ENCODE measurements around the gene FAM83C.

Gene FAM83C

GRCh38 chr20:35291654-35292503 is at the start of gene FAM83C:
Gene FAM83C, minus strand, starts transcription at chr20:35292425. Its CDS starts 121 bp downstream, at chr20:35292304.
- DNase-seq (ENCODE audit: low spot score) = no peak

- DNase-seq (ENCODE audit: low spot score) = no peak
Observed at GRCh38 chr20:35341366-35342028, 49.3 kb upstream of the FAM83C start.

GRCh38 chr20:35340436-35340835 is 48.2 kb upstream of the FAM83C start:
- no peak for DNase-seq (ENCODE audit: low spot score)

DNA sequence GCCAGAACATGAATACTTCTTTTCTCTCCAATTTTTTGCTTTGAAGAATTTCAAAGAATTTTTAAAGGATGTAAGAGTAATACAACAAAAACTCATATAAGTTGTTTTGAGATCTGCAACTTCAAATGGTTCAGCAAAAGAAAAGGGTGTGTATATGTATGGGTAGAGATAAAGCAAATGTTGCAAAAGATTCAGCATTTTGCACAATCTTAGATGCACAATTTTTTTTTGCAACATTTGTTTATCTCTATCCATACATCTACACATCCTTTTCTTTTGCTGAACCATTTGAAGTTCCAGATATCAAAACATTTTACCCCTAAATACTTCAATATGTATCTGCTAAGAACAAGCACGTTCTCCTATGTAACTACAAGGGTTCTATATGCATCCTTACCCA is 47.4 kb upstream of the FAM83C start:
- no peak for DNase-seq (ENCODE audit: low spot score)

DNA sequence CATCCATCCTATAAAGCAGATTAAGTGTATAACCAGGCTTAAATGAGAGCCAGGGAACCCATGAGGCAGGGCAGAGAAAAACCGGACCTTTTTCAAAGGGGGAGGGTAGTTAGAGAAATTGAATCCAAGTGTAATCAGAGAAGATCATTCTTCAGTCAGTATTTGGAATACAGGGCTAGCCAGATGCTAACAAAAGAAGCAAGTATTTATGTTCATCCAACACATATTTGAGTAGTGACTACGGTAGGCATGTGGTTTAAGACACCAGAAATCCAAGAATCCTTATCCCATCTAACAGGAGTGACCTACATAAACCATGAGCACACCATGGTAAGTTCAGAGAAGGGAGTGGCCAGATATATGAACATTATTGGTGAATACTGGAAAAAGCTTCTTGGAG is 46.8 kb upstream of the FAM83C start:
- no peak for DNase-seq (ENCODE audit: low spot score)

DNA sequence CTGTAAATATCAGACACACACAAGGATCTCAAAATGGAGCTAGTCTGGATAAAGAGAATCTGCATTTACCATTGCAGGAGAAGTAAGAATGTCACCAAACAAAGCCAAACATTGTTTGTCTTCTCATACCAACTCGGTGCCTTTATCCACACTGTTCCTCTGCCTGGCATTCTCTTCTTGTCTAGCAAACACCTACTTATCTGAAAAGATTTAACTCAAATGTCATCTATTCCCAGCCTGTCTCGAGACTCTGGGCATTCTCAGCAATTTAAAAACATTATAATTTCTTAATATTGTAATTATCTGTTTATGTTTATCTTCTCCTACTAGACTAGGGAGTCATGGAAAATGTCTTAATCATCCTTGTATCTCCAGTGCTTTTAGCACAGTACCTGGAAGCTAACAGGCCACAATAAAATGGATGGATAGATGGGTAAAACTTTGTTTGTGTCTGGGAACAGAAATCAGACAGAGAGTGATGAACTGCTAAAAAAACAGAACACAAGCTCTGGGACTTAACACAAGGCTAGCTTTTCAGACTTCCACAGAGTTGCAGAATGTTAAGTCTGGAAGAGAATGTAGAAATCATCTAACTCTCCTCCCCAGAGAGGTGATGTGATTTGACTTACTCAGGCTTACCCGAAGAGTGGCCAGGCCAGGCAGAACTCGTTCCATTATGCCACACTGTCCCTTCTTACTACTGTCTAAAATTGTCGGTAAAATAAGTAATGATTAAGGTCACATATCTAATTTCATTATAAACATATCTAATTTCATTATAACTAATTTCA is 42.3 kb upstream of the FAM83C start:
- DNase-seq (ENCODE audit: low spot score) = no peak

GRCh38 chr20:35333606-35334005 is 41.4 kb upstream of the FAM83C start:
- no peak for DNase-seq (ENCODE audit: low spot score)

DNA sequence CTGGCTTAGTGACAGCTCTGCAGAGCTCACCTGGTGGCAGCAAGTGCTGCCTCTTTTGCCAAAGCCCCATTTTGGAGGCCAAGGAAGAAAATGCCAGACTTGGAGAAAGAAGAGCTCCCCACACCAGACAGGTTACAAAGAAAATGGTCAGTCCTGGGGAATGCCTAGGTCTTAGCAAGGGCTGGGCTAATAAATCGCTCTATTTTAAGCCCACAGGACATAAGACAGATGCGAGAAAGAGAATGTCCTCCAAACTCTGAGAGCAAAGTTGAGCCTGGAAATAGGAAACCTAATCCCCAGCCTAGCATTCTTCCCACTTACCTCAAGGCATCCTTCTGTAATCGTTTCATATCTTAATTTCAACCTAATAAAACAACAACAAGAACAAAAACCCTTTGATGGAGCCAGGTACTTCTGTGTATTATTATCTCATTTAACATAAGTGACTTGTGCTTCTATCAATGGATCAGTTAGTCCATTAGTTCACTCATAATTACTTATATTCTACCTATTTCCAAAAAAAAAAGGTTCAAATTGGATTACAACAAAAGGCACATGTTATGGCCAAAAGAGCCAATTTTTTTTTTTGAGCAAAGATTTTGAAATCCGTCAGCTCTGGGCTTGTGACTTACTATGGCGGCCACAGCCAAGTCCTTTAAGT is 40.4 kb upstream of the FAM83C start:
- DNase-seq (ENCODE audit: low spot score) = no peak

DNA sequence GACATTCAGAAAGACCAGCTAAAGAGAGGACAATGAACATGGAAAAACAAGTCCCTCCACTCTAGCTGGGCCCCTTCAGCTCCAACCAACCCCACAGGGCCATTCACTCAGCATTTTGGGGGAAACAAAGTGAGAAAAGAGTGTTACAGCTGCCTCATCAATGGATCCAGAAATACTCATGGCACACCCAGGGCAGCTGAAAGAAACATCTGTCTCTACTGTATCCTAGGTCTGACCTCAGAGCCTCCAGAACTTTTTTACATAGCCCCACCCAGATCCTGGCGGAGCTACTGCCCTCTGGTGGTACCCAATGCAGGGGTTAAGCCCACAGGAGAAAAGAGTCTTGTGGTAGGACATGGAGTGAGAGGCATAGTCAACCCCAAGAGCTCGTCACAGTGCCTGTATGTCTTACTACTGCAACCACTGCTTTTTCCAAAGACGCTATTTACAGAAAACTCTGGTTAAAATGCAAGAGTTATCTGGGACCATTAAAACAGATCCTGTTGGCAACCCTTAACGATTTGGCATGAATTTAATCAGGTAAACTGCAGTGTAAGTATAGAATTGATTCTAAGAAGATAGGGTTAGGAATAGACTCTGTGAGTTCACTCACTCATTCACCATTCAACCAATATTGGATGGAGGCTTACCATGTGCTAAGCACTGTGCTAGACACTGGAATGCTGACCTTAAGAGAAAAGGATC is 37.4 kb upstream of the FAM83C start:
- DNase-seq (ENCODE audit: low spot score) = no peak

DNA sequence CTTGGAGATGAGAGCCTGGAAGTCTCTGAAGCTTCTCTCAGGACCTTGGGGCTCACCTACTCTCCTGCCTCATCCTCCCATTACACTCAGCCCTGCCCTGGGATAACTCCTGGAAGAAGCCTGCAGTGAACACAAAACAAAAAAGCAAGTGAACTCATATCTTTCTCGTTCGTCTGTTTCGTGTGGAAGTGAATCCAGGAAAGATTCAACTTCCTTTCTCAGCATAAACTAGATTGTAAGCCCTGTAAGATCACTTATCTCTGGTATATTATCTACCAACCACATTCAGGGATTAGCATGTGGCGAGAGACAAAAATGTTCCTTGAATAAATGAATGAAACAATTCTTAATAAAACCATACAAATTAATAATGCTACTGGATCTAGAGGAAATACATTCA is 36.5 kb upstream of the FAM83C start:
- DNase-seq (ENCODE audit: low spot score) = no peak

- DNase-seq (ENCODE audit: low spot score) = no peak
Observed at GRCh38 chr20:35328095-35328685, 36.0 kb upstream of the FAM83C start.

- DNase-seq (ENCODE audit: low spot score) = no peak
Observed at GRCh38 chr20:35327074-35327976, 35.1 kb upstream of the FAM83C start.

GRCh38 chr20:35326740-35327073 is 34.5 kb upstream of the FAM83C start:
- no peak for DNase-seq (ENCODE audit: low spot score)

GRCh38 chr20:35326021-35326739 is 34.0 kb upstream of the FAM83C start:
- DNase-seq (ENCODE audit: low spot score) = no peak

DNA sequence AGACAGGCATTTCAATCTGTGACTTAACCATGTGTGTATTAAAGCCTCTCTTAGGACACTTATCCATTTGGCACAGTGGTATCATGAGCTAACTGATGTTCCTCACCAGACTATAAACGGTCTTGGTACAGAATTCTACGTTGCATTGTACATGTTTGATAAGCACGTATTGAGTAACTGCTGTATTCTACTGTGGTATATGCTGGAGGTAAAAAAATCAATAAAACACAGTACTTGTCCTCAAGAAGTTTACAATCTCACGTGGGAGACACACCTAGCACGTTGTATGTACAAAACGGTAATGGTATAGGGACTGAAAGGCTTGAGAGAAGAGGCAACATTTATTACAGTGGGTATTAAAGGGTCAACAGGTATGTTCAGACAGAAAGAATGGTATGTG is 33.2 kb upstream of the FAM83C start:
- no peak for DNase-seq (ENCODE audit: low spot score)

DNA sequence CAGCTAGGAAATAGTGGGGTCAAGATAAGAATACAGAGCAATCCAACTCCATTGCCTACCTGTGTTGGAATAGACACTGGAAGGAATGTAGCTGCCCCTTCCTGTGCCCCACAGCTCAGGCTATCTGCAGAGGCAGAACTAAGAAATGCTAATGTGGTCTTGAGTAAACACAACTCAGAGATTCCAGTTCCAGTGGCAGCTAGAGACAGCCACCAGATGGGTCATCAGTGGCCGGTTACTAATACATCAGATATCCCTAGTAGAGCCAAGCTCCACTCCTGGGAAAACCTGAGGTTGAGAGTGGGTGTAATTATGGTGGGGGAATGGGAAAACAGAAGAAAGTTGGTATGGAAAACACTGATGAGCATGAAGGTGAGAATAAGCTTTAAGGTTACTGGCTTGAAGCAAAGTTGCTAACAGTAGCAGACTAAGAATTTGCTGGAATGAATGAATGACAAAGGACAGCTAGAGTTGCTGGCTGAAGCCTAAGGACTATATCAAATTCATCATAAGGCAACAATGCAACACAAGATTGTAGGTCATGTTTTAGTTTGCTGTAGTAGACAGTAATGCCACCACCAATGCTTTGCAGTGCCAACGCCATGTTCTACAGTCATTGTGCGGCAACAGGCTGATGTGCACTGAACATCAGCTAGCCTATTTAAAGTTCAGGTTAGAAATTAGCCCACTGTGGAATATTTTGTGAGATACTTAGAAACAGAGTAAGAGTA is 28.3 kb upstream of the FAM83C start:
- DNase-seq (ENCODE audit: low spot score) = no peak

- no peak for DNase-seq (ENCODE audit: low spot score)
Observed at GRCh38 chr20:35319871-35320197, 27.6 kb upstream of the FAM83C start.

DNA sequence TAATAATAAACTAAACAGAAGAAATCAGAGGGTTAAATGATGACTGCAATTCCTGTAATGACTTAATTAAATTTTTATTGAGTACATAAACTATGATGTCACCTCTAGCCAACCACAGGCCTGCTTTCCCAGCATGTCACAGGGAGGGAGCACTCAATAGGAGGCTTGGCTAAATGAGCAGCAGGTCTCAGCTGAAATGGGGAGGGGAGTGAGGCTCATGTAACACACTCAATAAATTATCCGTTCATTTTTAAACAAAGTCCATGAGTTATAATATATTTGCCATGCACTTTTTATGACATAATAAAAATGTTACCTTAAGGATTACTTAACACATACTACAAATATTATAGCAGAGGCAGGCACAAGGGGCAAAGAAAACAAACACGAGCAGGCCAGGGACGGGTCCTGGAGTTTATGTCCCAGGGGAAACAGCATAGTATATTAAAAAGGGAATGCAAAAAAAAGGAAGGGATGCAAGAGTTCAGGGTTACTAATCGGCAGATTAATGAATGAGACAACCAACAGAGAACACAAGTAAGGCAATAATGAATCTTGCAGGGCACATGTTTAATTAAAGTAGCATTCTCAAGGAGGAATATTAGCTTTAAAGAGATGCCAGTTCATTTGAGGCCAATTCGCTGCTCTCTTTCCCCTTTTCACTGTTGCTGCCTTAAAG is 27.1 kb upstream of the FAM83C start:
- no peak for DNase-seq (ENCODE audit: low spot score)

Data from CD4-positive, alpha-beta T cell treated with Interleukin-6 at 100 ng/mL for 8 hours (primary cell).